Right atrium auricular region (tissue), 2 donors: ENCODE data around the gene BMI1. TPM values are rescaled to one million over a fixed set of nuclear protein-coding genes. Genes with fewer than 3 reads are reported as not detected.

Experiments
- DNase-seq: peaks from one replicate; pipeline ENCODE4 v3.0.0-alpha.2; 2019; ENCODE audit warnings: low spot score
- H3K27ac ChIP-seq, 2 donors: fragments of 200-600 bp; sonication (generic); 1 replicate in 1 of 2; 2 replicates in 1 of 2; pipeline ENCODE4 v1.5.1; 2016 to 2019
- H3K27me3 ChIP-seq, 2 donors: fragments of 200-600 bp; sonication (generic); one replicate each; pipeline versions ENCODE4 v1.5.1 to v1.6.0; 2017 to 2019
- H3K36me3 ChIP-seq: fragments of 200-600 bp; sonication (generic); one replicate; pipeline ENCODE4 v1.5.1; 2016
- H3K4me1 ChIP-seq, 2 donors: fragments of 200-600 bp; sonication (generic); one replicate each; pipeline versions ENCODE4 v1.5.1 to v1.6.0; 2017 to 2019
- H3K4me3 ChIP-seq, 2 donors: fragments of 200-600 bp; sonication (generic); 1 replicate in 1 of 2; 2 replicates in 1 of 2; pipeline ENCODE4 v1.5.1; 2017 to 2019; ENCODE audit warnings: mild to moderate bottlenecking in 1 of 2, moderate library complexity in 1 of 2
- H3K9me3 ChIP-seq, 2 donors: fragments of 200-600 bp; sonication (generic); one replicate each; pipeline ENCODE4 v1.5.1; 2019
- total RNA-seq, 2 donors: library from RNA; depleted of rRNA; stranded (reverse); fragments of >200 nt; gene quantifications; one replicate each; pipeline ENCODE4 v1.1.0, GENCODE V29; 2016
- TF ChIP-seq, protein P1 (sequence below), 2 donors: fragments of 200-600 bp; sonication (generic); IDR thresholded peaks; one replicate each; pipeline ENCODE4 v1.5.1; 2019; ENCODE audit warnings: antibody characterized with exemption in 2 of 2

The BMI1 gene
- total RNA-seq, result 10 to 100 TPM; 34.7 to 40.7 TPM

DNA sequence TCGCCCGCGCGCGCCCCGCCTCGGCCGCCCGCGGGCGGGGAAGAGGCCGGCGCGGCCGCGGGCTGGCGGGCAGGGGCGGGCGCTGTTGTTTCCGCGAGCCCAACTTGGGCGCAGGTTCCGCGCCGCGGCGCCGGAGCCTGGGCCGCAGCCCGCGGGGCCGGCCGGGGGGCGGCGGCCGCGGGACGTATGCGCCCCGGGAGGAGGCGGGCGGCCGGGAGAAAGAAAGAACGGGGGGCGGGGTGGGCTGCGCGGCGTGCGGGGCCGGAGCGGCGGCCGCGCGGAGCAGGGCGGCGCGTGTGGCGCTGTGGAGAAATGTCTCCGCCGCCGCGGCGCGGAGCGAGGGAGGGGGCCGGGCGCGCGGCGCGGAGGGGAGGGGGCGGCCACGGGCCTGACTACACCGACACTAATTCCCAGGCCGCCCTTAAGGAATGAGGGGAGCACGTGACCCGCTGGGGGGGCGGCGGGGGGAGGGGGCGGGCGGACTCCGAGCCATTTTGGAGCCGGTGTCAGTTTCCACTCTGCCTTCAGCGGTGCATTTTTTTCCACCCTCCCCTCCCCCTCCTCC is at the start of gene BMI1:
TSS of gene BMI1 (plus strand) at position 509 of the 565 bp plus-strand sequence. CDS start 5,351 bp downstream, outside the sequence.
- Histone ChIP-seq H3K4me3 (peak within 1 kb of the TSS; percentile 90 to 94), H3K36me3 (no peaks in the 10 kb centered on the region), H3K4me1 (peaks cover 0 to 51% of the 10 kb centered on the region in 2 donors), H3K27ac (peak within 1 kb of the TSS; percentile 97 to 99), H3K27me3 (peaks cover 0 to 4% of the 10 kb centered on the region in 2 donors), H3K9me3 (no peaks in the 10 kb centered on the region)
- TF ChIP-seq, protein P1, sequence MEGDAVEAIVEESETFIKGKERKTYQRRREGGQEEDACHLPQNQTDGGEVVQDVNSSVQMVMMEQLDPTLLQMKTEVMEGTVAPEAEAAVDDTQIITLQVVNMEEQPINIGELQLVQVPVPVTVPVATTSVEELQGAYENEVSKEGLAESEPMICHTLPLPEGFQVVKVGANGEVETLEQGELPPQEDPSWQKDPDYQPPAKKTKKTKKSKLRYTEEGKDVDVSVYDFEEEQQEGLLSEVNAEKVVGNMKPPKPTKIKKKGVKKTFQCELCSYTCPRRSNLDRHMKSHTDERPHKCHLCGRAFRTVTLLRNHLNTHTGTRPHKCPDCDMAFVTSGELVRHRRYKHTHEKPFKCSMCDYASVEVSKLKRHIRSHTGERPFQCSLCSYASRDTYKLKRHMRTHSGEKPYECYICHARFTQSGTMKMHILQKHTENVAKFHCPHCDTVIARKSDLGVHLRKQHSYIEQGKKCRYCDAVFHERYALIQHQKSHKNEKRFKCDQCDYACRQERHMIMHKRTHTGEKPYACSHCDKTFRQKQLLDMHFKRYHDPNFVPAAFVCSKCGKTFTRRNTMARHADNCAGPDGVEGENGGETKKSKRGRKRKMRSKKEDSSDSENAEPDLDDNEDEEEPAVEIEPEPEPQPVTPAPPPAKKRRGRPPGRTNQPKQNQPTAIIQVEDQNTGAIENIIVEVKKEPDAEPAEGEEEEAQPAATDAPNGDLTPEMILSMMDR (IDR thresholded peaks at IDR 0.05), result no peak
- peak; percentile 87 for DNase-seq

DNA sequence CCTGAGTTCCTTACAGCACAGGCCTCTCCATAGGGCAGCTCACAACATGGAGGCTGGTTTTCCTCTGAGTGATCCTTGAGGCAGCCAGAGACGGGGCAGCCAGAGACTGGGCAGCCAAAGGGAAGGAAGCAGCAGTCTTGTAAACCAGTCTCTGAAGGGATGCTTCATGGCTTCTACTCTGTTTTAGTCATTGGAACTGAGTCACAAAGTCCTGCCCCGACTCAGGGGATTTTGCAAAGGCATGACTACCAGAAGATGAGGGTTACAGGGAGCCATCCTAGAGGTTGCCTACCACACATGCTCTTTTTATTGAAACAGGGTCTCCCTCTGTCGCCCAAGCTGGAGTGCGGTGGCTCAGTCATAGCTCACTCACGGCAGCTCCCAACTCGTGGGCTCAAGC is 49.1 kb upstream of the BMI1 start:
- H3K27ac ChIP-seq, result no peak overlapping the region
- H3K4me1 ChIP-seq, result no peaks in the 10 kb centered on the region
- TF ChIP-seq, protein P1 (IDR thresholded peaks at IDR 0.05), result no peak
- no peak for DNase-seq
- no peaks in the 10 kb centered on the region for H3K9me3 ChIP-seq
- H3K27me3 ChIP-seq, result no peaks in the 10 kb centered on the region
- H3K4me3 ChIP-seq, result no peak overlapping the region
- H3K36me3 ChIP-seq, result no peaks in the 10 kb centered on the region

DNA sequence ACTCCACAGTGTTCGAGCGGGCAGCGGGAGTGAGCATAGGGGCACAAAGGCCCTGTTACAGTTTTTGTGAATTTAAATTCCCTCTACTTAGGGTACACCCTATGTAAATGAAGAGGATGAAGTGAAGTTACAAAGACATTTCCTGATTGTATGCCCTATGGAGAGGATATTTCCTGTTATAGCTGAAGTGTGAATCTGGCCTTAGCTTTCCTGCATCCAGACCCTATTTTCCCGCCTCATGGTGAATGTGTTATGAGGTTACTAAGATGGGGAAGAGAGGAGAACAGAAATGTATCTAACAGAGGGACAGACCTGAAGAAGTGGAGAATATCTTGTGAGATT is 42.5 kb upstream of the BMI1 start:
- Histone ChIP-seq H3K9me3 (no peaks in the 10 kb centered on the region), H3K4me3 (no peak overlapping the region), H3K36me3 (no peaks in the 10 kb centered on the region), H3K27me3 (no peaks in the 10 kb centered on the region), H3K27ac (no peak overlapping the region), H3K4me1 (no peaks in the 10 kb centered on the region)
- TF ChIP-seq, protein P1 (IDR thresholded peaks at IDR 0.05), result no peak
- DNase-seq, result no peak

DNA sequence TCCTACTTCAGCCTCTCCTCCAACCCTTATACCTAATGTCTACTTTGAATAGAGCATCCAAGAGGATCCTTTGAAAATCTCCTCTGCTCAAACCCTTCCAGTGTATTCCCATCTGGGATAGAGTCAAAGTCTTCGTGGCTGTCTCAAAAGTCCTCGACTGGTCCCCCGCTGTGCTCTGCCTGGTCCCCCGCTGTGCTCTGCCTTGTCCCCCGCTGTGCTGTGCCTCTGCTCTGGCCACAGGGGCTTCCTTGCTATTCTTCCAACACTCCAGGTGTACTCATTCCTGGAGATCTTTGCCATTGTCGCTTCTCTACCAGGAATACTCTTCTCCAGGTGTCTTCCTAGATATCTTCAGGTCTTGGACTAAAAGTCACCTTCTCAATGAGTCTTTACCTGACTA is 40.8 kb upstream of the BMI1 start:
- Histone ChIP-seq H3K4me1 (no peaks in the 10 kb centered on the region), H3K27ac (no peak overlapping the region), H3K9me3 (no peaks in the 10 kb centered on the region), H3K36me3 (no peaks in the 10 kb centered on the region), H3K27me3 (no peaks in the 10 kb centered on the region), H3K4me3 (no peak overlapping the region)
- no peak for DNase-seq
- TF ChIP-seq, protein P1 (IDR thresholded peaks at IDR 0.05), result no peak

DNA sequence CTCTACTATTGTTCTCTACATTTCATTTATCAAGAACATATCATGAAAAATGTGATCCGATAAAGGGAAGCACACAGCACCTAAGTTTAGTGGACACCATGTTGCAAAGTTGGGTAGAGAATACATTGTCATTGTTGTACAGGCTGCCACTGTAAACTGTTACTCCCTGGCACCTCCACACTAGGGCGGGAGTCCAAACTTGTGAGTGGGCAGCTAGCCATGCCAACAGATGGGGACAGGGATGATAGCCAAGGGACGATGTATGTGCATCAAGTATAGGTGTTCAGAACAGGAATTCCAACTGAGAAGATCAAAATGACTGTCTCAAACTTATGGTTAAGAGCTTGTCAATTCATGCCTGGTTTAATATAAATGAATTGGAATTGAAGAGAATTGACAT is 35.8 kb upstream of the BMI1 start:
- no peak overlapping the region for H3K27ac ChIP-seq
- H3K36me3 ChIP-seq, result no peaks in the 10 kb centered on the region
- no peak for DNase-seq
- H3K9me3 ChIP-seq, result no peaks in the 10 kb centered on the region
- H3K4me3 ChIP-seq, result no peak overlapping the region
- H3K27me3 ChIP-seq, result no peaks in the 10 kb centered on the region
- H3K4me1 ChIP-seq, result no peaks in the 10 kb centered on the region
- TF ChIP-seq, protein P1 (IDR thresholded peaks at IDR 0.05), result no peak

DNA sequence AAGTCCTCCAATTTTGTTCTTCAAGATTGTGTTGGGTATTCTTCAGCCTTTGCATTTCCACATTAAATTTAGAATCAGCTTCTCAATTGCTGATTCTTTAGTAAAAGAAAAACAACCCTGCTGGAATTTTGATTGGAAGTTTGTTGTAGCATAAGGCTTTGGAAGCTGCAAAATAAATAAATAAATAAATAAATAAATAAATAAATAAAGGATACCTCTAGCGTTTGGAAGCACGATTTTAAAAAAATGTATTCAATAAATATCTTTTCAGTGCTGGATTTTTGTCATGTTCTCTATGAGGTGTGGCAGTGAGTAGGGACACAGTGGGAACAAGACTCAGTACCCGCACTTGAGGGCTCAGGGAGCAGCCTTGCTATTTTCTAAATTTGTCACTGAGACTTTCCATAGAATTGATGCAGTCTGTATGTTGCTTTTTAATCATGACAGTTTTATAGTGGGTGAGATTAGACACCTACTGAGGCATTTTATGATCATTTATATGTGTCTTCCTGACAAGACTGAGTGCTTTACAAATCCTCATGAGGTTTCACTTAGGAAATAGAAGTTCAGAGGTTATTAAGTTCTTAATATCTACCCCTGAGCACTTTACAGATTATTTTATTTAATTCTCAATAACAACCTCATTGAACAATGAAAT is 27.0 kb upstream of the BMI1 start:
- no peaks in the 10 kb centered on the region for H3K9me3 ChIP-seq
- H3K36me3 ChIP-seq, result no peaks in the 10 kb centered on the region
- no peak for DNase-seq
- no peak overlapping the region for H3K4me3 ChIP-seq
- no peaks in the 10 kb centered on the region for H3K4me1 ChIP-seq
- TF ChIP-seq, protein P1 (IDR thresholded peaks at IDR 0.05), result no peak
- H3K27me3 ChIP-seq, result no peaks in the 10 kb centered on the region
- no peak overlapping the region for H3K27ac ChIP-seq
